Measurements from ENCODE around the gene PALLD. TPM values are rescaled to one million over a fixed set of nuclear protein-coding genes. Genes with fewer than 3 reads are reported as not detected.

Gene PALLD
- total RNA-seq, 2 donors from 2014 or later: 440 to 625 TPM

- intact Hi-C loops (cut with DNase I): loop anchor here (10.0 kb wide), 3 partner anchors 69 to 409 kb away; no protein-coding TSS in a partner anchor
- peak; percentile 37 for DNase-seq
- ATAC-seq: peak in 1 of 2 donors; percentile 74
Observed at GRCh38 chr4:168515222-168516011, 18.6 kb downstream of the PALLD start.

GRCh38 chr4:168516841-168517240 lies 20.0 kb downstream of the PALLD start:
- intact Hi-C loops (cut with DNase I): loop anchor here (10.0 kb wide), 3 partner anchors 68 to 408 kb away; no protein-coding TSS in a partner anchor
- peak; percentile 39 for DNase-seq
- ATAC-seq: peak in 1 of 2 donors; percentile 61

DNA sequence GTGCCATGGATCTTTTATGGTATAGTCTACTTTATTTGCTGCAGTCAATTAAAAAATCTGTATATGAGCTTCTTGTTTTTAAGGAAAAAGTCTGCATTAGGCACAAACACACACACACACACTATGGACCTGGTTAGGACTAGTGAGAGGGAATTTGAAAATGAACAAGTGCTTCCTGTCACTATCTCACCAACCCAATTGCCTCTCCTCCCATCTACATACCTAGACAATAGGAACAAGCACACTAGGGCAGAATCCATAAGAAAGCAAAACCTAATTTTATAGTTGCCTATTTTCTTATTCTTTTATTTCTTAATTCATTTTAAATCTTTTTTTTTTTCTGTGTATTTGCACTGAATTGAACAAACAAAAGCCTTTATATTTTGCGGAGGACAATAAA lies 22.7 kb downstream of the PALLD start:
- ATAC-seq (no peak), DNase-seq (no peak)
- intact Hi-C loops (cut with DNase I): loop anchor here (10.0 kb wide), 3 partner anchors 65 to 405 kb away; no protein-coding TSS in a partner anchor

DNA sequence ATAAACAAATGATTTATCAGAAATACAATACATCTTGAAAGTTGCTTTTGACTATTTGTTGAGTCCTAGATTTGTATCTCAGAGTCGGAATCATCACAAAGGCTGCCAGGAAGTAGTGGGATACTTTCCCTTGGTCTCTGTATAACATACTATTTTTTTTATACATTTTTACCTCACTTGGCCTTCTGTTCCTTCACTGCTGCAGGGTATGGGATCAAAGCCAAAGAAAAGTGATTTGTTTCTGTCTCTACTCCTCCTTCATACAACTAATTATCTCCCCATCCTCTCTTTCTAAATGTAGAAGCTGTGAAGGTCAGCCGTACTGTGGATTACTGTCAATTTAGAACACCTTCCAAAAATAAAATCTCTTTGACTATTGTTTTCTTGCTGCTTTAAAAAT lies 24.9 kb downstream of the PALLD start:
- DNase-seq: no peak
- intact Hi-C loops (cut with DNase I): no loop called here
- ATAC-seq: peak in 1 of 2 donors; percentile 62

- DNase-seq (no peak), ATAC-seq (no peak)
- intact Hi-C loops (cut with DNase I): no loop called here
Observed at GRCh38 chr4:168522356-168522755, 25.5 kb downstream of the PALLD start.

- intact Hi-C loops (cut with DNase I): no loop called here
- no peak for DNase-seq
- no peak for ATAC-seq
Observed at GRCh38 chr4:168522829-168523489, 26.1 kb downstream of the PALLD start.

DNA sequence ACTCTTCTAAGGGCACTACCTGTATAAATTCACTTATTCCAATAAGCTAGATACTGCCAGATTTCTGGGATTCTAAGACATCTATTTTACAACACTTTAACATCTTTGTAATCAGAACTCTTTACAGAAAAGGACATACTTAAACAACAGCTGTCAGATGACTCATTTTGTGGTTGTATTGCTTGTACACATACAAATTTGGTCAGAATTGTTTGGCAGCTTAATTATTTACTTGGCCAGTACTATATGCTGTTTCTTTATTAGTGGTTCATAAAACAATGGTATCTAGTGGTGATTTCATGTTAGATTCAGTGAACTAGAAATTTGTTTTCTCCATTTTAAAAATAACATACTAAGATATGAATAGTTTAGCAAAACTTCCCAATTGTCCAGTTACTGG lies 27.2 kb downstream of the PALLD start:
- no peak for ATAC-seq
- intact Hi-C loops (cut with DNase I): no loop called here
- DNase-seq: no peak

- ATAC-seq (peak; percentile 52 to 58), DNase-seq (no peak)
- intact Hi-C loops (cut with DNase I): no loop called here
Observed at GRCh38 chr4:168524897-168525296, 28.0 kb downstream of the PALLD start.

DNA sequence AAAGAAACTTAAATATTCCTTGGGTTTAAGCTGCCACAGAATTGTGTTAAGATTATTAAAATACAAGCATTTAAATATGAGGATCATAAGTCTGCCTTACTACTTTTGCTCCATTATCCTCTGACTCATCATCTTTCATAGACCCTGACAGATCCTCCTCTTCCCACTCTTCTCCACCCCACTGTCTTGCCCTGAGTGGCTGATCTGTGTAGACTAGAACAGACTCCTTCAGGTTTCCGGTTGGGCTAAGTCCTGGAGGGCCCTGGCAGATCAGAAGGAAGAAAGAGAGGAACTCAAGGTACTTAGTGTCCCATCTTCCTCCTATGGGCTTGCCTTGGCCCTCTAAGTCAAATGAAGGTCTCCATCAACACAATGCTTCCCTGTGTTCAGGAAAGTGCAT lies 30.7 kb downstream of the PALLD start:
- no peak for DNase-seq
- no peak for ATAC-seq
- intact Hi-C loops (cut with DNase I): no loop called here

- ATAC-seq (no peak), DNase-seq (no peak)
- intact Hi-C loops (cut with DNase I): no loop called here
Observed at GRCh38 chr4:168528131-168528949, 31.5 kb downstream of the PALLD start.

DNA sequence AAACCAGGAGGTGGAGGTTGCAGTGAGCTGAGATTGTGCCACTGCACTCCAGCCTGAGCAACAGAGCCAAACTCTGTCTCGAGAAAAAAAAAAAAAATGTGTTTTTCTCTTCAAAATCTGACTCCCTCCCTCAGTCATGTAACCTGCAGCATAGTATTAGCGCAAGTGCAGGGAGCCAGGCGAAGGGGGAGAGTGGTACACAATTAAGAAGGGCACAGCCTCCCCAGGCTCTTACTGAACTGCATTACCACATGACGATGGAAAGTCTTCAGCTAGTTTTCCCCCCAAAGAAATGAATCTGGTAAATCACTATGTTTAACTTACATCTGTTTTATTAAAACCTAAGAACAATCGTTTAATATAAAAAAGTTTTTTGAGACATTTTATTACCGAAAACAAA lies 32.4 kb downstream of the PALLD start:
- ATAC-seq: no peak
- intact Hi-C loops (cut with DNase I): no loop called here
- no peak for DNase-seq

- DNase-seq: no peak
- peak in 1 of 2 donors; percentile 48 for ATAC-seq
- intact Hi-C loops (cut with DNase I): no loop called here
Observed at GRCh38 chr4:168531305-168531704, 34.5 kb downstream of the PALLD start.

GRCh38 chr4:168534535-168534934 lies 37.7 kb downstream of the PALLD start:
- intact Hi-C loops (cut with DNase I): no loop called here
- ATAC-seq: no peak

DNA sequence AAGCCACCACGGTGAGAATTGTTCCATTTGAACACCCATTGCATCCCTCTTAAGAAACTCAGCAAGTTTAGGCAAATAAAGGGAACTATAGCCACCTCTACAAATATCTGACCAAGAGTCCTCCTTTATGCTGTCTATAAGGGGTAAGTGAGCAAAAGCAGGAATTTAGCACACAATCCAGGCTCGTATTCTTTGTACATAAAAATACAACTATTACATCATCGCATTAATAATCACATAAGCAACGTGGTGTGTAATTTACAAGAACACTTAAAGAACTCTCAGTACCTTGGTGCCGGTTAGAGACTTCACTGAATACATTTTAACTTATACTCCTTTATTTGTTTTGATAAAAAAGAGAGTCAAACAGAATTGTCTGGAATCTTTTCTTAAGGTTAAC lies 38.8 kb downstream of the PALLD start:
- no peak for ATAC-seq
- intact Hi-C loops (cut with DNase I): no loop called here

More at GRCh38 chr4:168534535-168534934, 37.7 kb downstream of the PALLD start:
- no peak for DNase-seq

GRCh38 chr4:168536448-168536847 lies 39.6 kb downstream of the PALLD start:
- no peak for DNase-seq
- no peak for ATAC-seq
- intact Hi-C loops (cut with DNase I): no loop called here

More for the DNA sequence above, 38.8 kb downstream of the PALLD start:
- DNase-seq: no peak

- DNase-seq (no peak), ATAC-seq (no peak)
- intact Hi-C loops (cut with DNase I): no loop called here
Observed at GRCh38 chr4:168537086-168537485, 40.2 kb downstream of the PALLD start.

DNA sequence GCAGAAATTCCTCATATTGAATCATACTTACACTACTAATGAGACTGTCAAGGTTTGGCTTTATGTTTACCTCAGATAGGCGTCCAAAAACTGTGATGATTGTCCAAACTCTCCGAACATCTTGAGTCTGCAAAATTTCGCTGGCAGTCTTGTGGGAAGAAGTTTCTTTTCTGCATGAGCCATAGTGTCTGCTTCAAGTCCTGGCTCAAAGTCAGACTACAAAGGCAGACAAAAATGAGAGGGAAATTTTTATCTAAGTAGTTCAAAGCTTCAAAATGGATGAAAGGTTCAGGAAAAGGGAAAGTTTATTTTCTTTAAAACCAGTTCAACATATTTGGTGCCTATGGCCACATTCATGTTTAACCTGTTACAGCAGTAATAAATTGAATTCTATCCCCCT lies 40.7 kb downstream of the PALLD start:
- DNase-seq (no peak), ATAC-seq (no peak)
- intact Hi-C loops (cut with DNase I): no loop called here

- no peak for ATAC-seq
- intact Hi-C loops (cut with DNase I): no loop called here
- DNase-seq: no peak
Observed at GRCh38 chr4:168538632-168539031, 41.8 kb downstream of the PALLD start.

DNA sequence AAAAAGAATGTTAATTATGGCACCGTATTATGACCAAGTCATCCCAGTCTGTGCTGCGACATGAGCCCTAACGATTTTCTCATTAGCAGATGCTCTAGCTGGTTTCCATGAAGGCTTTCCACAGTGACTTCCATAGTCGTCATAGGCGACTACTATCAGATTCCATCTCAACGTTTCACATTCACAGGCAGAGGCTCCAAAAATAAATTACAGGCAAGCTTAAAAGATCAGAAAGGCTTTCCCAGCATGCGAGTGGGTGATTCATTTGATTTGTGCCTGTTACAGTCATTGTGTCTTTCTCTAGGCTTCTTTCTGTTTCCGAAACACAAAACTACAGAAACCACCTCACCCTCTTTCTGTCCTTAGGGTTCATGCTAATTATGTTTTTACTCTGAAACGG lies 43.2 kb downstream of the PALLD start:
- DNase-seq (no peak), ATAC-seq (peak in 1 of 2 donors; percentile 26)
- intact Hi-C loops (cut with DNase I): no loop called here

All from left cardiac atrium (tissue), 4 donors.